Measurements from ENCODE around the gene SCAMP3.

The SCAMP3 gene

GRCh38 chr1:155261852-155262673 lies at the start of gene SCAMP3:
Gene SCAMP3 (minus strand): TSS chr1:155262360. CDS start chr1:155262151, 209 bp downstream.
- H3K27ac ChIP-seq, result peak within 1 kb of the TSS; percentile 61
- H3K4me1 ChIP-seq (ENCODE audit: control insufficient read depth in 1 of 2, insufficient read depth in 1 of 2, low read depth in 1 of 2, low read length in 1 of 2), result peaks cover 18 to 20% of the 10 kb centered on the region in 2 experiments
- TF ChIP-seq CTCF (IDR thresholded peaks at IDR 0.05), result no peak
- H3K36me3 ChIP-seq, result peaks cover 47% of the 10 kb centered on the region
- H3K4me3 ChIP-seq (ENCODE audit: low read depth in 1 of 2, low read length in 1 of 2), result peak within 1 kb of the TSS; percentile 64 to 69
- H3K27me3 ChIP-seq, result no peaks in the 10 kb centered on the region
- no peaks in the 10 kb centered on the region for H3K9me3 ChIP-seq

GRCh38 chr1:155309423-155310021 lies 47.4 kb upstream of the SCAMP3 start:
- Histone ChIP-seq H3K9me3 (no peaks in the 10 kb centered on the region), H3K36me3 (peaks cover 22% of the 10 kb centered on the region), H3K4me1 (ENCODE audit: control insufficient read depth in 1 of 2, insufficient read depth in 1 of 2, low read depth in 1 of 2, low read length in 1 of 2) (peaks cover 16 to 21% of the 10 kb centered on the region in 2 experiments), H3K4me3 (ENCODE audit: low read depth in 1 of 2, low read length in 1 of 2) (peak overlapping the region; percentile 85), H3K27me3 (no peaks in the 10 kb centered on the region), H3K27ac (peak overlapping the region; percentile 92)
- TF ChIP-seq CTCF (IDR thresholded peaks at IDR 0.05), result no peak

- Histone ChIP-seq H3K36me3 (peaks cover 18% of the 10 kb centered on the region), H3K27ac (peak within 1 kb of the TSS; percentile 92), H3K27me3 (no peaks in the 10 kb centered on the region), H3K4me3 (ENCODE audit: low read depth in 1 of 2, low read length in 1 of 2) (peak within 1 kb of the TSS; percentile 85), H3K4me1 (ENCODE audit: control insufficient read depth in 1 of 2, insufficient read depth in 1 of 2, low read depth in 1 of 2, low read length in 1 of 2) (peaks cover 16 to 21% of the 10 kb centered on the region in 2 experiments), H3K9me3 (no peaks in the 10 kb centered on the region)
- peak; percentile 67 for TF ChIP-seq CTCF (IDR thresholded peaks at IDR 0.05)
Observed at GRCh38 chr1:155308493-155309422, 46.6 kb upstream of the SCAMP3 start, which contains the start of gene FDPS. Gene FDPS (plus strand): TSS chr1:155308866. CDS start chr1:155309790, 924 bp downstream.

- Histone ChIP-seq H3K9me3 (no peaks in the 10 kb centered on the region), H3K27ac (peak overlapping the region; percentile 92), H3K4me1 (ENCODE audit: control insufficient read depth in 1 of 2, insufficient read depth in 1 of 2, low read depth in 1 of 2, low read length in 1 of 2) (peaks cover 16 to 21% of the 10 kb centered on the region in 2 experiments), H3K36me3 (peaks cover 8% of the 10 kb centered on the region), H3K27me3 (no peaks in the 10 kb centered on the region), H3K4me3 (ENCODE audit: low read depth in 1 of 2, low read length in 1 of 2) (no peak overlapping the region)
- no peak for TF ChIP-seq CTCF (IDR thresholded peaks at IDR 0.05)
Observed at GRCh38 chr1:155307247-155307740, 45.1 kb upstream of the SCAMP3 start.

GRCh38 chr1:155305881-155306391 lies 43.8 kb upstream of the SCAMP3 start:
- H3K27ac ChIP-seq, result no peak overlapping the region
- H3K27me3 ChIP-seq, result no peaks in the 10 kb centered on the region
- no peaks in the 10 kb centered on the region for H3K9me3 ChIP-seq
- no peak overlapping the region for H3K4me3 ChIP-seq (ENCODE audit: low read depth in 1 of 2, low read length in 1 of 2)
- H3K36me3 ChIP-seq, result peaks cover 5% of the 10 kb centered on the region
- peaks cover 16 to 21% of the 10 kb centered on the region in 2 experiments for H3K4me1 ChIP-seq (ENCODE audit: control insufficient read depth in 1 of 2, insufficient read depth in 1 of 2, low read depth in 1 of 2, low read length in 1 of 2)
- no peak for TF ChIP-seq CTCF (IDR thresholded peaks at IDR 0.05)

Data from neutrophil (primary cell).